ENCODE results near the gene STAB2.
"Not testable (repeated sequence)": the region's sequence is repeated elsewhere in the genome, so short reads cannot be mapped to it uniquely, and the experiment has no call there.

Gene STAB2

DNA sequence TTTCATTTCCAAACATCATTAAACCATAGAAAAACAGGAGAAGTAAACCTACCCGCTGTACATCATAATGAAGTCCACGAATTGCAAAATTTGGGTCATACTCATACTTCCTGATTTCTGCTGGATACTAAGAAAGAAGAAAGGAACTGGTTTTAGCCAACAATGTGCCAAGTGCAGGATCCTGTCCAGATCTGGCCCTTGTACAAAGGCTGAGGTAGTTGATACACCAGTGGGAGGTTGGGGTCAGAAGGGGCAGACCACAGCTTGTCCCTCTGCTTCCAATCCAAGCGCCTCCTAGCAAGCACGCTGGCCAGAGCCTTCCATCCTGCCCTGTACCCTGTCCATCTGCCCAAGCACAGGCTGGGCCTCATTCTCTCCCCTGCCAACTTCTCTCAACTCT lies 219.7 kb downstream of the STAB2 start:
- no peak for FAIRE-seq
- no peak for DNase-seq (ENCODE audit: low spot score)

- FAIRE-seq: no peak
- no peak for DNase-seq (ENCODE audit: low spot score)
These were observed 220.6 kb downstream of the STAB2 start for GRCh38 chr12:103807561-103808238.

GRCh38 chr12:103808239-103808880 lies 221.3 kb downstream of the STAB2 start:
- FAIRE-seq (no peak), DNase-seq (ENCODE audit: low spot score) (no peak)

DNA sequence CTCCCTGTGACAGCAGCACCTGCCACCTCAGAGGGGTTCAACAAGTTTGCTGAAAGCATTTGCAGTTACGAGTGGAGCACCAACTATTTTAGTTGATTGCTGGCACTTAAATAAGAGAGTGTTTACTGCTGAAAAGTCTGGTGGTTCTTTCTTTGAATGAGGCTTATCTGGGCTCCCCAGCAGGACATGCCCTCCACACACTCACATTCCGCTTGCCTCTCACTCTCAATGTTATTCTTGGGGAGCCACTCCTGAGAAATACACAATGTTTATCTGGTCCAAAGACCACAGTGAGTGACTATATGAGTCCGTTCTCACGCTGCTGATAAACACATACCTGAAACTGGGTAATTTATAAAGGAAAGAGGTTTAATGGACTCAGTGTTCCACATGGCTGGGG lies 222.1 kb downstream of the STAB2 start:
- FAIRE-seq (no peak), DNase-seq (ENCODE audit: low spot score) (no peak)

DNA sequence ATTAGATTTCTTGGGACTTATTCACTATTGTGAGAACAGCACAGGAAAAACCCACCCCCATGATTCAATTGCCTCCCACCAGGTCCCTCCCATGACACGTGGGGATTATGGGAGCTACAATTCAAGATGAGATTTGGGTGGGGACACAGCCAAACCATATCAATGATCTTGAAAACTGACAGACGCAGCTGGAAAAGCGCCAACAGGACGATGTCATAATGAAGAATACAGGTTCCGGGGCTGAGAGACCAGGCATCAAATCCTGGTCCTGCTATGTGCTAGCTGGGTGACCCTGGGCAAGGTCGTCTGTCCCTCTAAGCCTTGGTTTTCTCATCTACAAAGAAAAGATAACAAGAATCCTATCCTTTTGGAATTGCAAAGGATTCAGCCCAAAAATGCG lies 222.6 kb downstream of the STAB2 start:
- DNase-seq (ENCODE audit: low spot score); FAIRE-seq: not testable (repeated sequence)

- FAIRE-seq (no peak), DNase-seq (ENCODE audit: low spot score) (no peak)
These were observed 223.0 kb downstream of the STAB2 start for GRCh38 chr12:103810111-103810510.

DNA sequence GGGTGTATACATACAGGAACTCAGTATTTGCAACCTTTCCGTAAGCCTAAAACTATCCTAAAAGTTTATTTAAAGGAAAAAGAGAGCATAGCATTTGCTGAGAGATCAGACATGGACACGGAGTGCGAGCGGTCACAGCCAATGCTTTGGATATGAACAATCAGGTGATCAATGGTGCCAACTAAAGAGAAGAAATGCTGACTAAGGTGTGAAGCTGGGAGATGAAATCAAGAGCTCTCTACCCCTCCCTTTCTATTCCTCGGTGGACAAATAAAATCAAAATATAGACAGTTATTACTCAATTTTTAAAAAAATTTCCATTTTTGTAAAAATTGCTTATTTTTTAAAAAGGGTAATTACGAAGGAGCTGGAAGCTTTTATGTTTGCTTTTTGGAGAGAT lies 224.7 kb downstream of the STAB2 start:
- DNase-seq (ENCODE audit: low spot score) (no peak), FAIRE-seq (no peak)

- FAIRE-seq (no peak), DNase-seq (ENCODE audit: low spot score) (no peak)
These were observed 225.7 kb downstream of the STAB2 start for GRCh38 chr12:103812789-103813188.

- FAIRE-seq (no peak), DNase-seq (ENCODE audit: low spot score) (no peak)
These were observed 226.4 kb downstream of the STAB2 start for GRCh38 chr12:103813426-103813825.

DNA sequence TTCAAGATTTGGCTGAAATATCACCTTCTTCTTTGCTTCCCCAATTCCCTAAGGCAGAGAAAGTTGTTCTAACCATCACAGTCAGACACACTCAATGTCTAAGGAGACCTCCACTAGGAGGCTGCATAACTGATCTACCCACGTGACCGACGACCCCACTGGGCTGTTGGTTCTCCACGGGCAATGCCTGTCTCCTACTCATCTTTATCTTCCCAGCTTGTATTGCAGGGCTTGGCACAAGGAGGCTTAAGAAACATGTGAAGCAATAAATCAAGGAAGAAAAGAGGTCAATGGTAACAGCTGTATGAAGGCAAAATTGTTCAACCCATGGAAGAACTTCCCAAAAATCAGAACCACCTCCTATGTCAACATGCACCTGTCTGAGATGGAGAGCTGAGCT lies 226.9 kb downstream of the STAB2 start:
- DNase-seq (ENCODE audit: low spot score) (no peak), FAIRE-seq (no peak)

- DNase-seq (ENCODE audit: low spot score) (no peak), FAIRE-seq (peak; percentile 50)
These were observed 227.4 kb downstream of the STAB2 start for GRCh38 chr12:103814436-103814835.

Measured in RCC 7860 (cell line).